Dermis blood vessel endothelial cell (primary cell): ENCODE results near the gene MPG. TPM values are rescaled to one million over a fixed set of nuclear protein-coding genes. Genes with fewer than 3 reads are reported as not detected.

Experiments used
- DNase-seq: peaks from one replicate; pipeline ENCODE4 v3.0.0; 2010
- total RNA-seq: library from RNA; depleted of rRNA; stranded (reverse); fragments of >200 nt; gene quantifications from 2 replicates; pipeline ENCODE4 v1.2.3, GENCODE V29; 2014

The MPG gene
- total RNA-seq, 1 donor from 2014 or later = 199 TPM

- DNase-seq = no peak
Observed at GRCh38 chr16:67884-68789, 9.9 kb upstream of the MPG start.

- no peak for DNase-seq
Observed at GRCh38 chr16:69181-69580, 8.8 kb upstream of the MPG start.

GRCh38 chr16:71210-71539 is 6.8 kb upstream of the MPG start:
- no peak for DNase-seq

- DNase-seq = peak; percentile 60
Observed at GRCh38 chr16:71540-72401, 6.3 kb upstream of the MPG start.

GRCh38 chr16:72561-73548 is 5.2 kb upstream of the MPG start, which contains the start of gene RHBDF1:
Gene RHBDF1, minus strand, starts transcription at chr16:72631. Its CDS starts 7,616 bp downstream, at chr16:65015.
- DNase-seq = peak; percentile 77

- DNase-seq = no peak
Observed at GRCh38 chr16:74051-74746, 3.8 kb upstream of the MPG start.

- no peak for DNase-seq
Observed at GRCh38 chr16:74747-75334, 3.2 kb upstream of the MPG start.

- DNase-seq = peak; percentile 63
Observed at GRCh38 chr16:75580-76501, 2.2 kb upstream of the MPG start.

- DNase-seq = peak; percentile 72
Observed at GRCh38 chr16:76535-77272, 1.3 kb upstream of the MPG start.

GRCh38 chr16:77273-77806 is 685 bp upstream of the MPG start:
- peak; percentile 75 for DNase-seq

- DNase-seq = peak; percentile 60
Observed at GRCh38 chr16:78444-79150, 572 bp downstream of the MPG start.

GRCh38 chr16:79151-80054 is 1.4 kb downstream of the MPG start:
- peak; percentile 85 for DNase-seq

- DNase-seq = no peak
Observed at GRCh38 chr16:83060-83603, 5.1 kb downstream of the MPG start.

- DNase-seq = peak; percentile 57
Observed at GRCh38 chr16:83781-84615, 6.0 kb downstream of the MPG start.

- DNase-seq = peak; percentile 97
Observed at GRCh38 chr16:84718-85406, 6.8 kb downstream of the MPG start.
